Endodermal cell (in vitro differentiated cells): ENCODE data around the gene SKAP1. TPM values are rescaled to one million over a fixed set of nuclear protein-coding genes. Genes with fewer than 3 reads are reported as not detected.
"Not testable (repeated sequence)": the region's sequence is repeated elsewhere in the genome, so short reads cannot be mapped to it uniquely, and the experiment has no call there.

Source experiments
- DNase-seq: peaks from one replicate; pipeline ENCODE4 v3.0.0-alpha.2; 2017
- H3K27ac ChIP-seq: 2 replicates; pipeline ENCODE4 v1.5.1; 2013; ENCODE audit warnings: mild to moderate bottlenecking, low read depth, low read length, moderate library complexity
- H3K27me3 ChIP-seq: 2 replicates; pipeline ENCODE4 v1.6.1; 2013; ENCODE audit warnings: mild to moderate bottlenecking, low read length, moderate library complexity; ENCODE audit not compliant: insufficient read depth, control insufficient read depth, poor library complexity, severe bottlenecking
- H3K36me3 ChIP-seq: 2 replicates; pipeline ENCODE4 v1.7.0; 2013; ENCODE audit warnings: mild to moderate bottlenecking, low read length, moderate library complexity; ENCODE audit not compliant: control insufficient read depth, insufficient read depth
- H3K4me1 ChIP-seq: one replicate; pipeline ENCODE4 v1.7.0; 2013; ENCODE audit warnings: low read length; ENCODE audit not compliant: control insufficient read depth, insufficient read depth
- H3K4me3 ChIP-seq: 2 replicates; pipeline ENCODE4 v1.5.1; 2013; ENCODE audit warnings: mild to moderate bottlenecking, low read length, moderate library complexity
- H3K9ac ChIP-seq: 2 replicates; pipeline ENCODE4 v1.6.1; 2013; ENCODE audit warnings: mild to moderate bottlenecking, low read length, moderate library complexity; ENCODE audit not compliant: poor library complexity, severe bottlenecking; ENCODE audit errors: extremely low read depth
- H3K9me3 ChIP-seq: 2 replicates; pipeline ENCODE4 v1.6.1; 2013; ENCODE audit warnings: mild to moderate bottlenecking, low read length, moderate library complexity; ENCODE audit not compliant: control insufficient read depth
- H3K27ac Mint-ChIP-seq: 2 replicates; pipeline ENCODE4 v1.8.0; 2020; ENCODE audit warnings: mixed read lengths
- H3K27me3 Mint-ChIP-seq: 2 replicates; pipeline ENCODE4 v1.8.0; 2021; ENCODE audit warnings: mild to moderate bottlenecking, mixed read lengths; ENCODE audit not compliant: insufficient read depth
- H3K36me3 Mint-ChIP-seq: 2 replicates; pipeline ENCODE4 v1.8.0; 2020; ENCODE audit warnings: low read depth, mixed read lengths
- H3K4me1 Mint-ChIP-seq: 2 replicates; pipeline ENCODE4 v1.8.0; 2020; ENCODE audit warnings: mixed read lengths
- H3K4me3 Mint-ChIP-seq: 2 replicates; pipeline ENCODE4 v1.8.0; 2020; ENCODE audit warnings: mild to moderate bottlenecking, moderate library complexity, mixed read lengths
- H3K9me3 Mint-ChIP-seq: 2 replicates; pipeline ENCODE4 v1.8.0; 2020; ENCODE audit warnings: mild to moderate bottlenecking, mixed read lengths
- WGBS, 2 experiments: methylation state at CpG; one replicate each; pipeline versions ENCODE4 v1.1.5 to v1.1.7; 2013; ENCODE audit warnings: missing lambda C conversion rate in 2 of 2, mixed read lengths in 1 of 2; ENCODE audit not compliant: insufficient coverage in 1 of 2, insufficient read length in 1 of 2; 5-methylcytosine and 5-hydroxymethylcytosine counted together
- total RNA-seq, 2 donors: library from RNA; stranded (reverse); fragmentation: NEBNext Ultra II Directional in 1 of 2; extraction: Animal tissue kit (Norgen Biotek cat#: 25700) in 1 of 2; gene quantifications; 2 replicates in 1 of 2; 3 replicates in 1 of 2; pipeline ENCODE4 v1.2.1, GENCODE V29; 2021
- TF ChIP-seq, protein P1 (sequence below): fragments of 200-600 bp; sonication (generic); conservative IDR thresholded peaks from 2 replicates; pipeline ENCODE4 v1.5.0; 2021; ENCODE audit warnings: antibody characterized with exemption, mild to moderate bottlenecking

The SKAP1 gene
- total RNA-seq, 2 donors from 2014 or later: 0.31 to 0.53 TPM

DNA sequence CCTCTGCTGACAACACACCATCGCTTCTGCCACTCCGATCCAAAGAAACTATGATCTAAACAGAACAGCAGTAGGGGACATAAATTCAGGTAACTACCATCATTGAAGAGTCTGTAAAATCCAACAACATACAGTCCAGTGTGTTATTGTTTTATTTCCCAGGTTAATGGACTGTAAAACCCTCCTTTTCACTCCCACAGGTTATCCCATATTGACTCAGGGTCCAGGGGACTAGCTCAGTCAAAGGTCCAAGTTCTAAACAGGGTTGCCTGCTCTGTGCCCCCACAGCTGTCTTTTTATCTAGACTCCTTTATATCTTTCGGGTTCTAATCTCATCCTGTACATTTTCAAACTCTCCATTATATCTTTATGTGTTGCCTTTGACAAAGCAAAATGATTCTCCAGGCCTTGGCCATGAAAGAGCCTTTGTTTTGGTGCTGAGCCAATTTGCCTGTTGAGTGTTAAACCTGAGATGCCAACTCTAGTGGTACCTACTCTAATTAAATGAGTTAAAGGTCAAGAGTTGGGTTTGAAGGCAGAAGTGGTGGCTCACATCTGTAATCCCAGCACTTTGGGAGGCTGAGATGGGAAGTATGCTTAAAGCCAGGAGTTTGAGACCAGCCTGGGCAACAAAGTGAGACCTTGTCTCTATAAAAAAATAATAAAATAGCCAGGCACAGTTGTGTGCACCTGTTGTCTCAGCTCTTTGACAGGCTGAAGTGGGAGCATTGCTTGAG lies 242.0 kb downstream of the SKAP1 start:
- no peak for DNase-seq
- Histone ChIP-seq H3K36me3 (no peaks in the 10 kb centered on the region), H3K9me3 (no peaks in the 10 kb centered on the region), H3K4me1 (no peaks in the 10 kb centered on the region), H3K4me3 (no peak overlapping the region), H3K27ac (no peak overlapping the region), H3K9ac (no peak overlapping the region), H3K27me3 (no peaks in the 10 kb centered on the region)
- TF ChIP-seq, protein P1, sequence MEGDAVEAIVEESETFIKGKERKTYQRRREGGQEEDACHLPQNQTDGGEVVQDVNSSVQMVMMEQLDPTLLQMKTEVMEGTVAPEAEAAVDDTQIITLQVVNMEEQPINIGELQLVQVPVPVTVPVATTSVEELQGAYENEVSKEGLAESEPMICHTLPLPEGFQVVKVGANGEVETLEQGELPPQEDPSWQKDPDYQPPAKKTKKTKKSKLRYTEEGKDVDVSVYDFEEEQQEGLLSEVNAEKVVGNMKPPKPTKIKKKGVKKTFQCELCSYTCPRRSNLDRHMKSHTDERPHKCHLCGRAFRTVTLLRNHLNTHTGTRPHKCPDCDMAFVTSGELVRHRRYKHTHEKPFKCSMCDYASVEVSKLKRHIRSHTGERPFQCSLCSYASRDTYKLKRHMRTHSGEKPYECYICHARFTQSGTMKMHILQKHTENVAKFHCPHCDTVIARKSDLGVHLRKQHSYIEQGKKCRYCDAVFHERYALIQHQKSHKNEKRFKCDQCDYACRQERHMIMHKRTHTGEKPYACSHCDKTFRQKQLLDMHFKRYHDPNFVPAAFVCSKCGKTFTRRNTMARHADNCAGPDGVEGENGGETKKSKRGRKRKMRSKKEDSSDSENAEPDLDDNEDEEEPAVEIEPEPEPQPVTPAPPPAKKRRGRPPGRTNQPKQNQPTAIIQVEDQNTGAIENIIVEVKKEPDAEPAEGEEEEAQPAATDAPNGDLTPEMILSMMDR: no peak
- Mint-ChIP-seq H3K4me3 (no peak overlapping the region), H3K27me3 (peaks cover 10% of the 10 kb centered on the region), H3K9me3 (no peaks in the 10 kb centered on the region), H3K27ac (no peak overlapping the region), H3K36me3 (no peaks in the 10 kb centered on the region), H3K4me1 (peaks cover 3% of the 10 kb centered on the region)
- 85 to 100% methylated on average over 1 to 3 of the region's 3 CpGs for WGBS, 2 experiments

DNA sequence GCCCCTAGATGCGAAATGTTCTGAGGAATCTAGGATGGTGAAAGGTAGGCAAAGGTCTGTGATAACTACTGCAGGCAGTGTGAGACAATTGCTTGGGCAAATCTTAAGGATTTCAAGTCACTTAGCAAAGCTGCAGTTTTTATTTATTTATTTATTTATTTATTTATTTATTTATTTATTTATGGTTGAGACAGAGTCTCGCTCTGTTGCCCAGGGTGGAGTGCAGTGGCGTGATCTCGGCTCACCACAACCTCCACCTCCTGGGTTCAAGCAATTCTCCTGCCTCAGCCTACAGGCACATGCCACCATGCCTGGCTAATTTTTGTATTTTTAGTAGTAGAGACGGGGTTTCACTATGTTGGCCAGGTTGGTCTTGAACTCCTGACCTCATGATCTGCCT lies 243.7 kb downstream of the SKAP1 start:
- not testable (repeated sequence) for H3K4me1 ChIP-seq, H3K36me3 Mint-ChIP-seq, DNase-seq, H3K4me3 ChIP-seq, H3K27ac Mint-ChIP-seq, H3K4me1 Mint-ChIP-seq, H3K9me3 Mint-ChIP-seq, H3K9me3 ChIP-seq, H3K27ac ChIP-seq, H3K4me3 Mint-ChIP-seq, H3K27me3 ChIP-seq, H3K36me3 ChIP-seq, H3K9ac ChIP-seq
- peaks cover 11% of the 10 kb centered on the region for H3K27me3 Mint-ChIP-seq
- 67 to 99% methylated on average over 1 to 5 of the region's 5 CpGs for WGBS, 2 experiments

DNA sequence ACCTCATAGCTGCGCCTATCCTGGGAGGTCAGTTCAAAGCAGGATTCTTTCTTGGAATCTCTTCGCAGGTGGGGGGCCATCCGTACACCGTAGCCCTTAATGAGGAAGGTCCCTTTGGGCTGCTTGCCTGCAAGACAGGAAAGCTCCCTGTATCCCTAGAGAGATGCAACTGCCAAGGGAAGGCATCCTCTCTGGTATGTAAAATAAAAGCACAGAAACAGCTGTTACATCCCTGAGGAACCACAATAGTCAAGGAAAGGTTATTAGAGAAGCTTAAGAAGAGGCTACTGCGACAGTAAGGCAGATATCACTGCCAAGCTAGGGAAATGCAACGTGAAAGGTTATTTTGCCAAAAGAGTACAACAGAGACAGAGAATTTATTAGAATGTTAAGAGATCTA lies 245.3 kb downstream of the SKAP1 start:
- Mint-ChIP-seq H3K4me3 (no peak overlapping the region), H3K27me3 (peaks cover 11% of the 10 kb centered on the region), H3K4me1 (peaks cover 3% of the 10 kb centered on the region), H3K9me3 (no peaks in the 10 kb centered on the region), H3K27ac (no peak overlapping the region), H3K36me3 (no peaks in the 10 kb centered on the region)
- 81 to 83% methylated on average over 6 of the region's 6 CpGs for WGBS, 2 experiments
- TF ChIP-seq, protein P1: no peak
- Histone ChIP-seq H3K9ac (no peak overlapping the region), H3K36me3 (no peaks in the 10 kb centered on the region), H3K4me1 (no peaks in the 10 kb centered on the region), H3K4me3 (no peak overlapping the region), H3K9me3 (no peaks in the 10 kb centered on the region), H3K27me3 (no peaks in the 10 kb centered on the region), H3K27ac (no peak overlapping the region)
- no peak for DNase-seq
